Lung (tissue), 12 donors: Measurements from ENCODE around the gene SLC26A5. TPM values are rescaled to one million over a fixed set of nuclear protein-coding genes. Genes with fewer than 3 reads are reported as not detected.
A peak's percentile ranks its signal among the peaks of the same experiment; 100 is the strongest.

Experiments
- ATAC-seq: fragments of 200-7000 bp; cut with Tn5 transposase; one replicate; pipeline ENCODE4 v1.9.1; 2020; ENCODE audit warnings: moderate number of reproducible peaks; ENCODE audit not compliant: insufficient read depth, low FRiP score
- DNase-seq, 3 donors: peaks; one replicate each; pipeline ENCODE4 v3.0.0-alpha.2; 2013 to 2017
- H3K27ac ChIP-seq, 2 donors: one replicate each; pipeline ENCODE4 v1.5.1; 2013; ENCODE audit warnings: mild to moderate bottlenecking in 2 of 2, moderate library complexity in 2 of 2, control low read depth in 1 of 2, inconsistent platforms in 1 of 2, low read depth in 1 of 2, low read length in 1 of 2
- H3K27me3 ChIP-seq, 3 donors: one replicate each; pipeline ENCODE4 v1.5.1; 2013; ENCODE audit warnings: low read length in 2 of 3; ENCODE audit not compliant: control insufficient read depth in 3 of 3, insufficient read depth in 3 of 3
- H3K36me3 ChIP-seq, 4 donors: one replicate each; pipeline ENCODE4 v1.5.1; 2013; ENCODE audit warnings: low read length in 4 of 4, mild to moderate bottlenecking in 1 of 4, moderate library complexity in 1 of 4; ENCODE audit not compliant: control insufficient read depth in 4 of 4, insufficient read depth in 4 of 4
- H3K4me1 ChIP-seq, 5 donors: one replicate each; pipeline ENCODE4 v1.5.1; 2013; ENCODE audit warnings: low read length in 5 of 5, mild to moderate bottlenecking in 2 of 5, moderate library complexity in 1 of 5; ENCODE audit not compliant: control insufficient read depth in 5 of 5, insufficient read depth in 5 of 5
- H3K4me3 ChIP-seq: one replicate; pipeline ENCODE4 v1.5.1; 2013; ENCODE audit warnings: mild to moderate bottlenecking, control low read depth, moderate library complexity
- H3K9ac ChIP-seq, 2 donors: one replicate each; pipeline ENCODE4 v1.5.1; 2013; ENCODE audit warnings: low read length in 2 of 2, control low read depth in 1 of 2; ENCODE audit not compliant: insufficient read depth in 1 of 2
- H3K9me3 ChIP-seq, 4 donors: one replicate each; pipeline ENCODE4 v1.5.1; 2013; ENCODE audit warnings: low read length in 3 of 4, mild to moderate bottlenecking in 1 of 4, moderate library complexity in 1 of 4; ENCODE audit not compliant: control insufficient read depth in 4 of 4, insufficient read depth in 3 of 4
- CTCF ChIP-seq: IDR thresholded peaks from 2 replicates; pipeline ENCODE4 v1.5.1; 2012; ENCODE audit warnings: mild to moderate bottlenecking; ENCODE audit errors: control extremely low read depth, extremely low read depth
- WGBS, 2 donors: extraction: QIAGEN DNeasy Blood & Tissue Kit; methylation state at CpG; one replicate each; pipeline ENCODE4 v1.1.7; 2013; 5-methylcytosine and 5-hydroxymethylcytosine counted together
- polyA plus RNA-seq, 2 donors: library from polyadenylated mRNA; stranded (reverse); fragments of 200-250 nt; gene quantifications; one replicate each; pipeline ENCODE4 v1.2.1, GENCODE V29; 2013
- total RNA-seq, 2 donors: library from RNA; depleted of rRNA in 1 of 2; stranded (reverse); fragments of >200 nt in 1 of 2; gene quantifications; one replicate each; pipeline ENCODE4 v1.2.1, GENCODE V29; 2014 to 2021
- donor health status: control.
- donor health status: control.
- donor health status: Bipolar disorder and iron deficiency.
- donor health status: healthy.
- donor health status: DM: yes; HTN: yes; CAD: no.

The SLC26A5 gene
- total and polyA plus RNA-seq, 4 donors: 0.06 to 1.1 (median 0.59) TPM

GRCh38 chr7:103398483-103399127 is 47.4 kb downstream of the SLC26A5 start:
- ATAC-seq (no peak), DNase-seq (no peak)
- H3K36me3 ChIP-seq: no peaks in the 10 kb centered on the region
- no peak overlapping the region for H3K27ac ChIP-seq
- WGBS, 2 donors: 37 to 40% methylated on average over 2 of the region's 2 CpGs
- no peak for TF ChIP-seq CTCF
- no peaks in the 10 kb centered on the region for H3K27me3 ChIP-seq
- no peaks in the 10 kb centered on the region for H3K4me1 ChIP-seq
- H3K9me3 ChIP-seq: no peaks in the 10 kb centered on the region
- no peak overlapping the region for H3K4me3 ChIP-seq
- H3K9ac ChIP-seq: no peak overlapping the region

- no peak overlapping the region for H3K27ac ChIP-seq
- no peak overlapping the region for H3K9ac ChIP-seq
- ATAC-seq (no peak), DNase-seq (no peak)
- no peak for TF ChIP-seq CTCF
- no peaks in the 10 kb centered on the region for H3K27me3 ChIP-seq
- H3K9me3 ChIP-seq: no peaks in the 10 kb centered on the region
- H3K36me3 ChIP-seq: no peaks in the 10 kb centered on the region
- H3K4me1 ChIP-seq: no peaks in the 10 kb centered on the region
- no peak overlapping the region for H3K4me3 ChIP-seq
- 59% methylated on average over 8 of the region's 8 CpGs for WGBS, 2 donors
Observed at GRCh38 chr7:103396471-103396870, 49.5 kb downstream of the SLC26A5 start.

GRCh38 chr7:103395071-103395470 is 50.9 kb downstream of the SLC26A5 start:
- WGBS, 2 donors: 44 to 59% methylated on average over 1 of the region's 1 CpG
- DNase-seq (peak in 1 of 3 donors; percentile 8), ATAC-seq (no peak)
- H3K27me3 ChIP-seq: no peaks in the 10 kb centered on the region
- no peaks in the 10 kb centered on the region for H3K36me3 ChIP-seq
- no peak overlapping the region for H3K9ac ChIP-seq
- no peak for TF ChIP-seq CTCF
- no peak overlapping the region for H3K4me3 ChIP-seq
- no peaks in the 10 kb centered on the region for H3K9me3 ChIP-seq
- H3K27ac ChIP-seq: no peak overlapping the region
- H3K4me1 ChIP-seq: no peaks in the 10 kb centered on the region

GRCh38 chr7:103394566-103394965 is 51.4 kb downstream of the SLC26A5 start:
- Histone ChIP-seq H3K27ac (no peak overlapping the region), H3K27me3 (no peaks in the 10 kb centered on the region), H3K4me3 (no peak overlapping the region), H3K9ac (no peak overlapping the region), H3K36me3 (no peaks in the 10 kb centered on the region), H3K4me1 (no peaks in the 10 kb centered on the region), H3K9me3 (no peaks in the 10 kb centered on the region)
- WGBS, 2 donors: 92 to 96% methylated on average over 4 of the region's 4 CpGs
- ATAC-seq: no peak
- no peak for TF ChIP-seq CTCF
- DNase-seq: no peak
